Activated B cell treated with CpG ODN at 0.5 μM for 24 hours (primary cell): Measurements from ENCODE around the gene DTNA. TPM values are rescaled to one million over a fixed set of nuclear protein-coding genes. Genes with fewer than 3 reads are reported as not detected.

Source experiments
- ATAC-seq: fragments of 200-7000 bp; cut with Tn5 transposase; one replicate; pipeline ENCODE4 v1.10.0; 2021; ENCODE audit warnings: low read depth, mild to moderate bottlenecking, moderate library complexity
- CTCF ChIA-PET: fragments of 350-600 bp; sonication (Branson Sonifier 250); formaldehyde crosslinking; loops from one replicate; lab custom pipeline; 2021; ENCODE audit warnings: antibody characterized with exemption; lab: Charles Lee
- POLR2A ChIA-PET: fragments of 350-600 bp; sonication (Branson Sonifier 250); formaldehyde crosslinking; loops from one replicate; lab custom pipeline; 2021; ENCODE audit warnings: antibody characterized with exemption; lab: Charles Lee
- DNase-seq: peaks from one replicate; pipeline ENCODE4 v3.0.0; 2022
- H3K27ac Mint-ChIP-seq: one replicate; pipeline ENCODE4 v1.8.0; 2020; ENCODE audit warnings: mixed read lengths
- H3K27me3 Mint-ChIP-seq: one replicate; pipeline ENCODE4 v1.8.0; 2021; ENCODE audit warnings: mixed read lengths
- H3K36me3 Mint-ChIP-seq: one replicate; pipeline ENCODE4 v1.8.0; 2021; ENCODE audit warnings: low read depth, mixed read lengths
- H3K4me1 Mint-ChIP-seq: one replicate; pipeline ENCODE4 v1.8.0; 2021; ENCODE audit warnings: mixed read lengths
- H3K4me3 Mint-ChIP-seq: one replicate; pipeline ENCODE4 v1.8.0; 2020; ENCODE audit warnings: mild to moderate bottlenecking, mixed read lengths
- H3K9me3 Mint-ChIP-seq: one replicate; pipeline ENCODE4 v1.8.0; 2020; ENCODE audit warnings: mixed read lengths
- CTCF ChIP-seq: fragments of 200-600 bp; IDR thresholded peaks from one replicate; pipeline ENCODE4 v1.8.0; 2022; ENCODE audit warnings: antibody characterized with exemption, mild to moderate bottlenecking
- intact Hi-C: fragments of 100-400 bp; cut with micrococcal nuclease; formaldehyde crosslinking; loops from one replicate; pipeline ENCODE4 v1.15.1; 2024
- total RNA-seq: library from RNA; stranded (reverse); gene quantifications from 2 replicates; pipeline ENCODE4 v1.2.3, GENCODE V29; 2022

Gene DTNA
- total RNA-seq, 1 donor from 2014 or later, result not detected

GRCh38 chr18:34834897-34835296 is 124.8 kb downstream of the DTNA start:
- Mint-ChIP-seq H3K4me1 (no peaks in the 10 kb centered on the region), H3K27me3 (peaks cover 9% of the 10 kb centered on the region), H3K9me3 (no peaks in the 10 kb centered on the region), H3K4me3 (no peak overlapping the region), H3K27ac (no peak overlapping the region), H3K36me3 (no peaks in the 10 kb centered on the region)
- DNase-seq (no peak), ATAC-seq (no peak)
- ChIA-PET POLR2A (no interaction called here), CTCF (no interaction called here)
- intact Hi-C loops, result no loop called here
- TF ChIP-seq CTCF, result no peak

GRCh38 chr18:34835466-34835865 is 125.4 kb downstream of the DTNA start:
- intact Hi-C loops, result no loop called here
- CTCF ChIA-PET, result no interaction called here
- TF ChIP-seq CTCF, result no peak
- Mint-ChIP-seq H3K9me3 (no peaks in the 10 kb centered on the region), H3K36me3 (no peaks in the 10 kb centered on the region), H3K4me3 (no peak overlapping the region), H3K27me3 (peaks cover 9% of the 10 kb centered on the region), H3K4me1 (no peaks in the 10 kb centered on the region), H3K27ac (no peak overlapping the region)
- ATAC-seq (no peak), DNase-seq (no peak)
- POLR2A ChIA-PET, result no interaction called here

GRCh38 chr18:34837769-34838272 is 127.7 kb downstream of the DTNA start:
- Mint-ChIP-seq H3K27ac (no peak overlapping the region), H3K36me3 (no peaks in the 10 kb centered on the region), H3K4me1 (no peaks in the 10 kb centered on the region), H3K4me3 (no peak overlapping the region), H3K27me3 (peaks cover 13% of the 10 kb centered on the region), H3K9me3 (no peaks in the 10 kb centered on the region)
- DNase-seq, result no peak
- no peak for TF ChIP-seq CTCF
- intact Hi-C loops, result no loop called here
- no peak for ATAC-seq
- POLR2A ChIA-PET, result no interaction called here
- CTCF ChIA-PET, result no interaction called here

GRCh38 chr18:34838669-34839068 is 128.6 kb downstream of the DTNA start:
- Mint-ChIP-seq H3K9me3 (no peaks in the 10 kb centered on the region), H3K27ac (no peak overlapping the region), H3K27me3 (peaks cover 13% of the 10 kb centered on the region), H3K4me1 (no peaks in the 10 kb centered on the region), H3K36me3 (no peaks in the 10 kb centered on the region), H3K4me3 (no peak overlapping the region)
- no peak for TF ChIP-seq CTCF
- intact Hi-C loops, result no loop called here
- DNase-seq, result no peak
- ATAC-seq, result no peak
- ChIA-PET POLR2A (no interaction called here), CTCF (no interaction called here)

- no peak for DNase-seq
- no peak overlapping the region for H3K27ac Mint-ChIP-seq
These were observed 130.2 kb downstream of the DTNA start for GRCh38 chr18:34840256-34840826.

More at GRCh38 chr18:34840256-34840826, 130.2 kb downstream of the DTNA start:
- no peaks in the 10 kb centered on the region for H3K36me3 Mint-ChIP-seq
- ChIA-PET POLR2A (no interaction called here), CTCF (no interaction called here)
- no peaks in the 10 kb centered on the region for H3K4me1 Mint-ChIP-seq
- H3K9me3 Mint-ChIP-seq, result no peaks in the 10 kb centered on the region
- intact Hi-C loops, result no loop called here
- peaks cover 13% of the 10 kb centered on the region for H3K27me3 Mint-ChIP-seq
- no peak for ATAC-seq
- H3K4me3 Mint-ChIP-seq, result no peak overlapping the region
- no peak for TF ChIP-seq CTCF
